Spleen (tissue), 11 donors: ENCODE data around the gene INSR. TPM values are rescaled to one million over a fixed set of nuclear protein-coding genes. Genes with fewer than 3 reads are reported as not detected.

Experiments used
- DNase-seq: peaks from one replicate; pipeline ENCODE4 v3.0.0-alpha.2; 2020
- H3K27ac ChIP-seq, 8 donors: fragments of 200-600 bp; sonication (generic) in 7 of 8; 1 replicate in 4 of 8; 2 replicates in 4 of 8; pipeline versions ENCODE4 v1.5.0 to v1.8.0; 2016 to 2021; ENCODE audit warnings: inconsistent platforms in 4 of 8, mild to moderate bottlenecking in 4 of 8, moderate library complexity in 1 of 8
- H3K27me3 ChIP-seq, 7 donors: fragments of 200-600 bp; sonication (generic) in 6 of 7; replicated peaks in 1 of 7; 1 replicate in 4 of 7; 2 replicates in 3 of 7; pipeline versions ENCODE4 v1.5.0 to v1.8.0; 2016 to 2021; ENCODE audit warnings: inconsistent platforms in 3 of 7, mild to moderate bottlenecking in 1 of 7
- H3K36me3 ChIP-seq, 6 donors: fragments of 200-600 bp; sonication (generic) in 5 of 6; 1 replicate in 4 of 6; 2 replicates in 2 of 6; pipeline versions ENCODE4 v1.5.0 to v1.8.0; 2016 to 2021; ENCODE audit warnings: inconsistent platforms in 2 of 6
- H3K4me1 ChIP-seq, 6 donors: fragments of 200-600 bp; sonication (generic) in 5 of 6; 1 replicate in 3 of 6; 2 replicates in 3 of 6; pipeline versions ENCODE4 v1.5.0 to v1.8.0; 2016 to 2021; ENCODE audit warnings: inconsistent platforms in 3 of 6
- H3K4me3 ChIP-seq, 8 donors: fragments of 200-600 bp; sonication (generic) in 7 of 8; 1 replicate in 4 of 8; 2 replicates in 4 of 8; pipeline versions ENCODE4 v1.5.0 to v1.8.0; 2016 to 2021; ENCODE audit warnings: inconsistent platforms in 4 of 8, mild to moderate bottlenecking in 4 of 8, moderate library complexity in 2 of 8
- H3K9me3 ChIP-seq, 8 donors: fragments of 200-600 bp; sonication (generic) in 7 of 8; 1 replicate in 4 of 8; 2 replicates in 4 of 8; pipeline versions ENCODE4 v1.5.0 to v1.8.0; 2016 to 2021; ENCODE audit warnings: inconsistent platforms in 4 of 8
- CTCF ChIP-seq, 11 experiments: fragments of 200-600 bp in 7 of 11; fragments of 450-650 bp in 4 of 11; sonication (generic) in 4 of 11; IDR thresholded peaks in 8 of 11; conservative IDR thresholded peaks in 3 of 11; 1 replicate in 7 of 11; 2 replicates in 4 of 11; pipeline versions ENCODE4 v1.4.0 to v1.8.0; 2016 to 2021; ENCODE audit warnings: antibody characterized with exemption in 11 of 11, inconsistent platforms in 4 of 11, mild to moderate bottlenecking in 1 of 11
- POLR2A ChIP-seq, 3 donors: fragments of 450-650 bp; IDR thresholded peaks; one replicate each; pipeline ENCODE4 v1.5.1; 2017; ENCODE audit warnings: antibody characterized with exemption in 3 of 3, mild to moderate bottlenecking in 1 of 3
- POLR2AphosphoS5 ChIP-seq, 3 donors: sonication (generic); formaldehyde crosslinking; IDR thresholded peaks; one replicate each; pipeline ENCODE4 v1.5.1; 2017; ENCODE audit warnings: antibody characterized with exemption in 3 of 3
- WGBS, 5 donors: extraction: QIAGEN DNeasy Blood & Tissue Kit in 3 of 5; methylation state at CpG; one replicate each; pipeline versions ENCODE4 v1.1.5 to v1.1.7; 2013 to 2018; 5-methylcytosine and 5-hydroxymethylcytosine counted together
- intact Hi-C: fragments of 100-400 bp; cut with DNase I; formaldehyde crosslinking; loops from one replicate; pipeline ENCODE4 v1.15.0; 2023; ENCODE audit warnings: low total_unique reads
- polyA plus RNA-seq, 3 donors: library from polyadenylated mRNA; stranded (reverse); fragments of 200-250 nt; gene quantifications; one replicate each; pipeline ENCODE4 v1.2.1, GENCODE V29; 2013
- total RNA-seq, 7 donors: library from RNA; depleted of rRNA in 3 of 7; stranded (reverse); fragments of >200 nt in 3 of 7; fragmentation: NEBNext Ultra II Directional in 4 of 7; extraction: Animal tissue kit (Norgen Biotek cat#: 25700) in 4 of 7; gene quantifications; one replicate each; pipeline versions ENCODE4 v1.1.0 to v1.2.1, GENCODE V29; 2016 to 2021
- donor health status: healthy with polysubstance abuse.
- donor health status: DM: no; HTN: no; CAD: no; lungs with moderate emphysema.
- donor health status: DM: no; HTN: no; CAD: no.
- donor health status: Bipolar disorder and iron deficiency.
- donor health status: healthy.
- donor health status: DM: no; HTN: no; CAD: no.
- donor health status: DM: yes; HTN: yes; CAD: no.

Gene INSR
- total and polyA plus RNA-seq, 10 donors = 7.6 to 467 (median 228) TPM

GRCh38 chr19:7197760-7198696 lies 96.2 kb downstream of the INSR start:
- intact Hi-C loops = loop anchor here (10.0 kb wide), 1 partner anchor 97 kb away; the partner anchor contains the start of gene INSR
- H3K36me3 ChIP-seq = no peaks in the 10 kb centered on the region
- H3K27me3 ChIP-seq = peaks cover 0 to 7% (median 0%) of the 10 kb centered on the region in 7 donors
- TF ChIP-seq POLR2A (IDR thresholded peaks at IDR 0.05) = peak in 2 of 3 donors; percentile 35 to 79
- TF ChIP-seq POLR2AphosphoS5 (IDR thresholded peaks at IDR 0.05) = peak; percentile 84 to 87 (median 85)
- TF ChIP-seq CTCF (IDR thresholded peaks at IDR 0.05 in 8 of 11, conservative IDR thresholded peaks at IDR 0.05 in 3 of 11) = peak in 6 of 11 experiments; percentile 15 to 49 (median 29)
- no peaks in the 10 kb centered on the region for H3K9me3 ChIP-seq
- peaks cover 5 to 56% (median 37%) of the 10 kb centered on the region in 6 donors for H3K4me1 ChIP-seq
- DNase-seq = peak; percentile 98
- 1 to 2% (median 1%) methylated on average over 29 to 72 of the region's 72 CpGs for WGBS, 5 donors
- H3K4me3 ChIP-seq = peak overlapping the region; percentile 62 to 83 (median 66)
- peak overlapping the region in 6 of 8 donors; percentile 58 to 91 (median 82) for H3K27ac ChIP-seq

- Histone ChIP-seq H3K4me1 (peaks cover 10 to 64% (median 43%) of the 10 kb centered on the region in 6 donors), H3K36me3 (no peaks in the 10 kb centered on the region), H3K27me3 (peaks cover 0 to 7% (median 0%) of the 10 kb centered on the region in 7 donors), H3K9me3 (no peaks in the 10 kb centered on the region), H3K4me3 (peak overlapping the region in 7 of 8 donors; percentile 11 to 83 (median 62)), H3K27ac (peak overlapping the region in 7 of 8 donors; percentile 37 to 91 (median 81))
- TF ChIP-seq CTCF (IDR thresholded peaks at IDR 0.05 in 8 of 11, conservative IDR thresholded peaks at IDR 0.05 in 3 of 11) (no peak), POLR2AphosphoS5 (IDR thresholded peaks at IDR 0.05) (peak; percentile 35 to 77 (median 72))
- intact Hi-C loops = loop anchor here (10.0 kb wide), 1 partner anchor 98 kb away; the partner anchor contains the start of gene INSR
- DNase-seq = peak; percentile 95
- 0 to 2% (median 1%) methylated on average over 23 to 27 of the region's 27 CpGs for WGBS, 5 donors
Observed at GRCh38 chr19:7197119-7197759, 97.0 kb downstream of the INSR start.

- DNase-seq = no peak
- intact Hi-C loops = loop anchor here (10.0 kb wide), 1 partner anchor 98 kb away; the partner anchor contains the start of gene INSR
- Histone ChIP-seq H3K27ac (peak overlapping the region in 7 of 8 donors; percentile 37 to 91 (median 81)), H3K4me3 (peak overlapping the region in 6 of 8 donors; percentile 13 to 83 (median 64)), H3K9me3 (no peaks in the 10 kb centered on the region), H3K36me3 (no peaks in the 10 kb centered on the region), H3K4me1 (peaks cover 13 to 69% (median 48%) of the 10 kb centered on the region in 6 donors), H3K27me3 (peaks cover 0 to 7% (median 0%) of the 10 kb centered on the region in 7 donors)
- 23 to 38% (median 31%) methylated on average over 8 of the region's 8 CpGs for WGBS, 5 donors
- TF ChIP-seq POLR2A (IDR thresholded peaks at IDR 0.05) = no peak
- no peak for TF ChIP-seq POLR2AphosphoS5 (IDR thresholded peaks at IDR 0.05)
- no peak for TF ChIP-seq CTCF (IDR thresholded peaks at IDR 0.05 in 8 of 11, conservative IDR thresholded peaks at IDR 0.05 in 3 of 11)
Observed at GRCh38 chr19:7196763-7197118, 97.5 kb downstream of the INSR start.
